Subcutaneous adipose tissue (tissue), 4 donors: ENCODE results near the gene MAPRE2. TPM values are rescaled to one million over a fixed set of nuclear protein-coding genes. Genes with fewer than 3 reads are reported as not detected.

ENCODE experiments used
- CTCF ChIP-seq: fragments of 450-650 bp; IDR thresholded peaks from one replicate; pipeline ENCODE4 v1.5.1; 2016; ENCODE audit warnings: low read depth, mild to moderate bottlenecking, control low read depth, antibody characterized with exemption, moderate library complexity
- total RNA-seq, 4 donors: library from RNA; depleted of rRNA; stranded (reverse); fragments of >200 nt; gene quantifications; one replicate each; pipeline ENCODE4 v1.1.0, GENCODE V29; 2016

MAPRE2 gene
- total RNA-seq = 10 to 100 TPM; 11.9 to 27.6 (median 21.2) TPM

- TF ChIP-seq CTCF = no peak
These were observed at the start of gene MAPRE2 for GRCh38 chr18:35040988-35041814. TSS of gene MAPRE2 (plus strand) at chr18:35041413. CDS start at chr18:35041540, 127 bp downstream.

- no peak for TF ChIP-seq CTCF
These were observed 49.7 kb upstream of the MAPRE2 start for GRCh38 chr18:34991561-34991960.

GRCh38 chr18:34993289-34993688 is 47.9 kb upstream of the MAPRE2 start:
- no peak for TF ChIP-seq CTCF

- no peak for TF ChIP-seq CTCF
These were observed 45.5 kb upstream of the MAPRE2 start for GRCh38 chr18:34995746-34996145.

GRCh38 chr18:34998661-34999060 is 42.6 kb upstream of the MAPRE2 start:
- no peak for TF ChIP-seq CTCF

GRCh38 chr18:34999756-35000289 is 41.4 kb upstream of the MAPRE2 start:
- TF ChIP-seq CTCF = no peak

GRCh38 chr18:35000457-35000856 is 40.8 kb upstream of the MAPRE2 start:
- TF ChIP-seq CTCF = no peak
